Measurements from ENCODE around the gene RNPEPL1. TPM values are rescaled to one million over a fixed set of nuclear protein-coding genes. Genes with fewer than 3 reads are reported as not detected.

The RNPEPL1 gene
- total and polyA plus RNA-seq, 7 donors, result 48.8 to 79.6 (median 59.4) TPM

DNA sequence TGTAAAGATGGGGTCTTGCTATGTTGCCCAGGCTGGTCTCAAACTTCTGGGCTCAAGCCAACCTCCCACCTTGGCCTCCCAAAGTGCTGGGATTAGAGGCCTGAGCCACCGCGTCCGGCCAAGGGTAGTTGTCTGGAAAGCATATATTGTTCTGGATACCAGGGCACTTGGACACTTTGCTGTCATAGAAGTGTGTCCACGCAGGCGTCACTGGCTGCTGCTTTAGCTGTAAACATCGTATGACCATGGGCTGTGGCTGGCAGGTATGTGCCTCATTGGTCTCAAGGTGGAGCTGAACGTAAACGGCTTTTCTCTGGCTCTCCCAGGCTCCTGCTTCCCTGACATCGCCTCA lies 53.8 kb downstream of the RNPEPL1 start:
- no peak for ATAC-seq
- H3K4me1 ChIP-seq, result no peaks in the 10 kb centered on the region
- H3K4me3 ChIP-seq, result no peak overlapping the region
- no peaks in the 10 kb centered on the region for H3K27me3 ChIP-seq (ENCODE audit: insufficient read depth in 3 of 3, low read length in 2 of 3)
- peaks cover 0 to 5% of the 10 kb centered on the region in 2 donors for H3K36me3 ChIP-seq (ENCODE audit: insufficient read depth in 1 of 2, low read depth in 1 of 2)
- 75 to 85% (median 77%) methylated on average over 9 of the region's 9 CpGs for WGBS, 3 donors
- H3K9me3 ChIP-seq, result no peaks in the 10 kb centered on the region
- H3K27ac ChIP-seq, result no peak overlapping the region
- TF ChIP-seq, protein P1, sequence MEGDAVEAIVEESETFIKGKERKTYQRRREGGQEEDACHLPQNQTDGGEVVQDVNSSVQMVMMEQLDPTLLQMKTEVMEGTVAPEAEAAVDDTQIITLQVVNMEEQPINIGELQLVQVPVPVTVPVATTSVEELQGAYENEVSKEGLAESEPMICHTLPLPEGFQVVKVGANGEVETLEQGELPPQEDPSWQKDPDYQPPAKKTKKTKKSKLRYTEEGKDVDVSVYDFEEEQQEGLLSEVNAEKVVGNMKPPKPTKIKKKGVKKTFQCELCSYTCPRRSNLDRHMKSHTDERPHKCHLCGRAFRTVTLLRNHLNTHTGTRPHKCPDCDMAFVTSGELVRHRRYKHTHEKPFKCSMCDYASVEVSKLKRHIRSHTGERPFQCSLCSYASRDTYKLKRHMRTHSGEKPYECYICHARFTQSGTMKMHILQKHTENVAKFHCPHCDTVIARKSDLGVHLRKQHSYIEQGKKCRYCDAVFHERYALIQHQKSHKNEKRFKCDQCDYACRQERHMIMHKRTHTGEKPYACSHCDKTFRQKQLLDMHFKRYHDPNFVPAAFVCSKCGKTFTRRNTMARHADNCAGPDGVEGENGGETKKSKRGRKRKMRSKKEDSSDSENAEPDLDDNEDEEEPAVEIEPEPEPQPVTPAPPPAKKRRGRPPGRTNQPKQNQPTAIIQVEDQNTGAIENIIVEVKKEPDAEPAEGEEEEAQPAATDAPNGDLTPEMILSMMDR (IDR thresholded peaks at IDR 0.05), result no peak
- intact Hi-C loops (cut with DNase I), result no loop called here
- DNase-seq, result peak in 1 of 2 donors; percentile 26

DNA sequence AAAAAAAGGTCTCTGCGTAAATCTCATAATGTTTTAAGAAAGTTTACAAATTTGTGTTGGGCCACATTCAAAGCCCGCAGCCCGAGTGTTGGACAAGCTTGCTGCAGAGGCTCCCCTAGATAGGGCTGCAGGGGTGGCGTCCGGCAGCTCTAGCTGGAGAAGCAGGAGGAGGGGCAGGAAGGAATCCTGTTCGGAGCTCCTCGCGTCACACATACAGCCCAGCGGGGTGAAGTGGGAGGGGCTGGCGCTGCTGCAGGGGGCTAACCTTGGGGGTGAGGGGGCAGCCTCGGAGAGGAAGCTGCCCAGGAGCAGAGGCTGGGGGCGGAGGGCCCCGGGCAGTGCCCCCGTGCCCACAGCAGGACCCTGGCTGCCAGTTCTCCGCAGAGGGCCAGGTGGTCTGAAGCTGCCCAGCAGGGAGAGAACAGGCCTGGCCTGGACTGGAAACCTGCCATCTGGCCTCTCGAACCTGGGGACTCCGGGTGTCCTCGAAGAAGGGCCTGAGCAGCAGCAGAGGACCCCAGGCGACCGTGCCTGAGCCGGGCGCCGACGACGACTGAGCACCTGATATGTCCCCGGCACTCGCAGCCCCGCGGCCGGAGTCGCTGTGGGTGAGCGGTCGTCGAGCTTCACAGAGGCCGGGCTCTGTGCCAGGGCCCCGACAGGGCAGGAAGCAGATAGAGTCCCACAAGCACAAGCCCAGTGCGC lies 54.4 kb downstream of the RNPEPL1 start:
- Histone ChIP-seq H3K4me3 (no peak overlapping the region), H3K36me3 (ENCODE audit: insufficient read depth in 1 of 2, low read depth in 1 of 2) (peaks cover 0 to 5% of the 10 kb centered on the region in 2 donors), H3K9me3 (no peaks in the 10 kb centered on the region), H3K27ac (no peak overlapping the region), H3K27me3 (ENCODE audit: insufficient read depth in 3 of 3, low read length in 2 of 3) (no peaks in the 10 kb centered on the region), H3K4me1 (no peaks in the 10 kb centered on the region)
- WGBS, 3 donors, result 59 to 64% (median 60%) methylated on average over 36 to 37 of the region's 37 CpGs
- TF ChIP-seq, protein P1 (IDR thresholded peaks at IDR 0.05), result no peak
- peak; percentile 14 to 50 for DNase-seq
- intact Hi-C loops (cut with DNase I), result no loop called here
- no peak for ATAC-seq

GRCh38 chr2:240623531-240624010 lies 55.3 kb downstream of the RNPEPL1 start:
- 82 to 90% (median 84%) methylated on average over 8 to 10 of the region's 10 CpGs for WGBS, 3 donors
- Histone ChIP-seq H3K27me3 (ENCODE audit: insufficient read depth in 3 of 3, low read length in 2 of 3) (no peaks in the 10 kb centered on the region), H3K36me3 (ENCODE audit: insufficient read depth in 1 of 2, low read depth in 1 of 2) (no peaks in the 10 kb centered on the region), H3K4me3 (no peak overlapping the region), H3K9me3 (no peaks in the 10 kb centered on the region), H3K27ac (no peak overlapping the region), H3K4me1 (no peaks in the 10 kb centered on the region)
- intact Hi-C loops (cut with DNase I), result no loop called here
- TF ChIP-seq, protein P1 (IDR thresholded peaks at IDR 0.05), result no peak
- ATAC-seq (no peak), DNase-seq (peak; percentile 7 to 25)

GRCh38 chr2:240624011-240624949 lies 56.0 kb downstream of the RNPEPL1 start:
- TF ChIP-seq, protein P1 (IDR thresholded peaks at IDR 0.05), result no peak
- ATAC-seq (no peak), DNase-seq (peak; percentile 9 to 42)
- intact Hi-C loops (cut with DNase I), result no loop called here
- Histone ChIP-seq H3K36me3 (ENCODE audit: insufficient read depth in 1 of 2, low read depth in 1 of 2) (no peaks in the 10 kb centered on the region), H3K4me1 (no peaks in the 10 kb centered on the region), H3K27me3 (ENCODE audit: insufficient read depth in 3 of 3, low read length in 2 of 3) (no peaks in the 10 kb centered on the region), H3K9me3 (no peaks in the 10 kb centered on the region), H3K4me3 (no peak overlapping the region), H3K27ac (no peak overlapping the region)
- whole genome bisulfite sequencing, 3 donors, result 58 to 70% (median 64%) methylated on average over 23 to 24 of the region's 24 CpGs

All from psoas muscle (tissue), 8 donors.